GM18508 (cell line): ENCODE data around the gene VAV3.
A peak's percentile ranks its signal among the peaks of the same experiment; 100 is the strongest.

Source experiments
- ATAC-seq: cut with Tn5 transposase; IDR thresholded peaks from one replicate; pipeline ENCODE4 v1.9.1; 2021; ENCODE audit warnings: moderate number of reproducible peaks; ENCODE audit not compliant: insufficient read depth, unreplicated experiment

Gene VAV3

DNA sequence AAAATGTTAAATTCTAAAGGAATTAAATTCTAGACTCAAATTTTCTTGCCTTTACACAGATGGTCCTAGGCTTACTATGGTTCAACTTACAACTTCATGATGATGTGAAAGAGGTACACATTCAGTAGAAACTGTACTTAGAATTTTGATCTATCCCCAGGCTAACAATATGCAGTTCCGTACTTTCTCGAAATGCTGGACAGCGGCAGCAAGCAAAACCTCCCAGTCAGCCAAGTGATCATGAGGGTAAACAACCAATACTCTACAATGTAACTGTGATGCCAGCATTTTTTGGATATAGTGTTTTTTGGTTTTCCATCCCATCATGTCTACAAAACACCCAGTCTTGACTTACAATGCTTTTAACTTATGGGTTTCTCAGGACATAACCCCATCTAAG lies 25.7 kb downstream of the VAV3 start:
- no peak for ATAC-seq

GRCh38 chr1:107936498-107937481 lies 28.2 kb downstream of the VAV3 start:
- peak; percentile 32 for ATAC-seq

DNA sequence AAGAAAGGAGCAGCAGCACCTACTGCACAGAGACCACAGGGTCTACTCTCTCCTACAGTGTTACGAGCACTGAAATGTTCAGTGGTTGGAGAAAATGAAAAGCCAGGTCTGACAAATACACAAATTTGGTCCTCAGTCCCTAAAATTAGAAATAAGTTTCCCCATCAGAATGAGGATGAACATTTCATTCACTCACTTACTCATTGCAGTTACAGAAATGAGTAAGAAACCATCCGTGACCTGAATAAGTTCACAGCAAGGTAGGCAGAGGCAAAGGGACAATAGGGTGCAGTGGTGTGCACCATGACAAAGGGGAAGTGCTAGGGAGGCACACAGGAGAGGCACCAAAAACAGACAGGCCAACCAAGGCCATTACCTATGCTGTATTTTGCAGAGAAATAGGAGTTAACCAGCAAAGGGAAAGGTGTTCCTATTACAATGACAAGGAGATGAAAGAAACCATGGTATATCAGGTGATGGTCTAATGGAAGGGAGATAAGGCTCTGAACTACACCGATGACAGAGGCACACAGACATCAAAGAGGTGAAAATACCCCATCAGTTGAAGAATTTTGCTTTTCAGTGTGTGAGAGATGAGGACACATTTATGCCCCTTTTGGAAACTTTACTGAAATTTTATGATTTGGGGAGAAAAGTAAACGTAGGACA lies 29.4 kb downstream of the VAV3 start:
- peak; percentile 89 for ATAC-seq

GRCh38 chr1:107934578-107934977 lies 30.4 kb downstream of the VAV3 start:
- ATAC-seq, result no peak

DNA sequence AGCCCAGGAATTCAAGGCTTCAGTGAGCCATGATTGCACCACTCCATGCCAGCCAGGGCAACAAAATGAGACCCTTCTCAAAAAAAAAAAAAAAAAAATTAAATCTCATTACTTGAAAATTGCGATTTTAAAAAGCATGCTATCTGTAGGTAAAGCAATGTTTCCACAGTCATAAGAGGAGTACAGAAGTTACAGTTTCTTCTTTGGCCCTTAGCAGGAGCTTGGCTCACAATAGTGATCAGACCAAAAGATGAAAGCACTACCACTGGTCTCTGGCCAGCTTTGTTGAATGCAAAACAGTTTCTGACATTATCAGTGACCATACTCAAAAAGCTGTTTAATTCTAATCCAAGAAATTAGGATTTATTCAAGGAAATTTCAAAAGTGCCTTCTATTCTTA lies 31.2 kb downstream of the VAV3 start:
- no peak for ATAC-seq

- no peak for ATAC-seq
Observed at GRCh38 chr1:107930292-107930691, 34.7 kb downstream of the VAV3 start.

DNA sequence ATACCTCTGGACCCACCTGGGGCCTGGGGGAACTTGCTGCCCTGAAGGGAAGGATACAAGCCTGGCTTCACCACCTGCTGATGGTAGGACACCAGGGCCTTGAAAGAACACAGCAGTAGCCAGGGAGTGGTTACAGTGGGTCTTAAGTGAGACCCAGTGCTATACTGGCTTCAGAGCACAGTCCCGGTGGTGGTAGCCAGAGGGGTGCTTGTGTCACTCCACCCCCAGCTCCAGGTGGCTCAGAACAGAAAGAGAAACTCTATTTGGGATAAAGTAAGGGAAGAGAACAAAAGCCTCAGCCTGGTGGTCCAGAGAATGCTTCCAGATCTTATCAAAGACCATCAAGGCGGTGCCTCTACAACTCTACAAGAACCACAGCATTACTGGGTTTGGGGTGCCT lies 37.2 kb downstream of the VAV3 start:
- ATAC-seq, result no peak

DNA sequence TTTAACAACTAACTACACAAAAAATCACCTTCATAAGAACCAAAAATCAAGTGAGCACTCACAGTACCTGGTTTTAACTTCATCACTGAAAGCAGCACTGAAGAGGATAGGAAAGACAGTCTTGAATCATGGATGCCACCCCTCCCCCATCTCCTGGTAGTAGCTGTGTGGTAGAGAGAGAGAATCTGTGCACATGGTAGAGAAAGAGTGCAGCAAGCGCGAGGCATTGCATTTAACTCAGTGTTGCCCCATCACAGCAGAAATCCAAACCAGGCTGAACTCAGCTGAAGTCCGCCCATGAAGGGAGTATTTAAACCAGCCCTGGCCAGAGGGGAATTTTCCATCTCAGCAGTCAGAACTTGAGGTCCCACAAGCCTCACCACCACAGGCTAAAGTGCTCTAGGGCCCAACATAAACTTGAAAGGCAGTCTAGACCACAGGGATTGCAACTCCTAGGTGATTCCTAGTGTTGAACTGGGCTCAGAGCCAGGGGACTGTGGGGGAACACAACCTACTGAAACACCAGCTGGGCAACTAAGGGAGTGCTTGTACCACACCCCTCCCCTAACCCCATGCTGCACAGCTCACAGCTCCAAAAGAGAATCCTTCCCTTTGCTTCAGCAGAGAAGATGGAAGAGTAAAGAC lies 38.4 kb downstream of the VAV3 start:
- ATAC-seq, result no peak

DNA sequence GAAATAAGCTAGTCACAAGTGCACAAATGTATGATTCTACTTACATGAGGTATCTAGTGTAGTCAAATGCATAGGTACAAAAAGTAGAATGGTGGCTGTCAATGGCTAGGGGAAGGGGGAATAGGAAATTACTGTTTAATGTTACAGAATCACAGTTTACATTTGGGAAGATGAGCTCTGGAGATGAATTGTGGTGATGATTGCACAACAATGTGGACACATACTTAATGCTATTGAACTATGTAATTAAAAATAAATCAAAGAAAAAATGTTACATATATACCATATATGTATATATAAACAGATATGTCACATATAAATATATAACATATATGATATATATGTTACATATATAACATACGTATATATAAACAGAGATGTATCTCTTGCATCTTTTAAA lies 39.4 kb downstream of the VAV3 start:
- no peak for ATAC-seq

GRCh38 chr1:107920999-107921398 lies 44.0 kb downstream of the VAV3 start:
- ATAC-seq, result no peak

- no peak for ATAC-seq
Observed at GRCh38 chr1:107920561-107920960, 44.4 kb downstream of the VAV3 start.

DNA sequence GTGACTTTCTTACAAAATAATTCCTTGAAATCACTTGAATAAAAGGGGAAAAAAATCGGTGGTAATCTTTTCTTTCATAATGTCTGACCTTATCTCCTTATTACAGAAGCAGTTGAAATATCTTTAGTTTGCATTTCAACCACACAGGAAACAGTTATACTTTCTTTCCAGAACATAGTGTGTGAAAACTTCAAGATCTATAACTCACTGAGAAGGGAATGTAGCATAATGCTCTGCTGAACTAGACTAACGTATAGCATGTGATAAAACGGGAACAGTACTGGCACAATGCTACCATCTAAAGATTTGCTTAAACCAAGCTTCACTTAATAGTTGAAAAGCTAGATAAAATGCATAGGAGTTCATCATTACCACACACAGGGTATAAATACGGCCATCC lies 45.0 kb downstream of the VAV3 start:
- no peak for ATAC-seq

DNA sequence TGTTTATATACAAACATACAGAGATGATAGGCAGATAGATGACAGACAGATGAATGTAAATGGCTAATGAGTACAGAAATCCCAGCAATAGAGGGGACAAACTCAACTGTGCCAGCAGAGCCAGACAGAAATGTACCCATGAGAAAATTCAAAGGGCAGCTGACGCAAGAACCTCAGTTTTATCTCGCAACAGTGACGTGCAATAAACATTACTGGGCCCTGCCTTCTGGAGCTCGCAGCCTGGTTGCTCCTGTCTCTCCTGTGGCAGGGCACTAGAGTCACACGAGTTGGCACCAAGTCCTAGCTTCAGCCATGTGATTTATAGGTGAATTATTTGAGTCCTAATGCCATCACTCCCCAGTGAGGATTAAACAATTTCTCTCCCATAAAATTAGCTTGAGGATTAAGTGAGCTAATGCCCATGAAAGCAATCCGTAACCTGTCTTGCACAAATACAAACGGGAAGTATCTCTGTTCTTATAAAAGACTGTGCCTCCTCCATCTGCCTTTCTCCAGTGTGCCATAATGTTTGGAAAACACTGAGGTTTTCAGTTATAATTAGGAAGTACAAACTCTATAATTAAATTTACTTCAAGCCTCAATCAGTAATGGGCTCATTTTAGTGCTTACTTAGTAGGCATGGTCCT lies 50.7 kb downstream of the VAV3 start:
- ATAC-seq, result no peak

DNA sequence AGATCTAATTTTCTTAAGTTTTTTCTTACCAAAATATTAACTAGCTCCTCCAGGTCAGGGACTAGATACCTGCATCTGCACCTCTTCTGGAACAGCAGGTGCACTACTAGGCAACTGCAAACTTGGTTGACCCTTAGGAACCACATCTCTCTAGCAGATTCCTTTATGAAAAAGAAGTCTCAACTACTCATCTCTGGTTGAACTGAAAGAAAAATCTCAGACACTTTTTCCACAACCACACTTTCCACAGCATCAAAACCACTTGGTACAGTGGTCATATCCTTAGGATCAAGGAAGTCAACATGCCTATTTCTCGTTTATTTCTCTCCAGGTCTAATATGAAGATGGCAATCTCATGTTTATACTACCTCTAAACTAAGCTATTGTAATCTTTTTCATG lies 52.3 kb downstream of the VAV3 start:
- ATAC-seq, result no peak

DNA sequence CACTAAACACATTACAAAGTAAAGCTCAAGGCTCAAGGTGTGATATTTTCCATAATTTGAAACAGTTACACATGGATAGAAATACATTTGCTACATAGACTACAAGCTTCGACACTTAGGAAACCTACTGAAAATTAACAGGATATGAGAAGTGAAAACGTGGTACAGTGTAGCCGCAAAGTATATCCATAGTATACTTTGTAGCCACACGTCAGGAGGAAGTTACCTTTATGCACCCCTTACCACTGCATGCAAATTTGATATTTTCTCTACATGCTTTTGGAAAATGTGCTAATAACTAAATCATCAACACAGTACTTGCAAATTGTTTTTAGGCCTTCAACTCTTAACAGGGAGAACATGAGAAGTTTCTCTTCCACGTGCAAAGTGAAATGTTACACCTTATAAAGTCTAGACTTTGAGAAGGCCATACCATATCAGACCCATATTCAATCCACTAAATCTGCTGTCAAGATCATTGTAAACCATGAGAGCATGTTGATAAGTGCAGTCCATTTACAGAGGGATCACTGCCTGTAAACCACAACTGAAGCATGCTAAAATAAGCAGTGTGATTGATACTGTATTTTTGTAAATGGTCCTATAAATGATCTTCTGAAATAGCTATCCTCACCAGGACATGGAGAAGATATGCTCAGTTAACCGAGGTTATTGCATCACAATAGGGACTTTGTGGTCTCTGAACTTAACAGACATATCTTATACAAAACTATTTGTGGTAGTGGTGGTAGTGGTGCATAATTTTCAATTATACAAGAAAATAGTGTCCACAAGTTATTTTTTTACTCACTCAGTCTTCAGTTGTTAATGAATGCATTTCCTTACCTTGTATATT lies 64.7 kb downstream of the VAV3 start:
- ATAC-seq, result no peak

GRCh38 chr1:107899655-107900054 lies 65.3 kb downstream of the VAV3 start:
- no peak for ATAC-seq

- ATAC-seq, result no peak
Observed at GRCh38 chr1:107897438-107898345, 67.3 kb downstream of the VAV3 start.

DNA sequence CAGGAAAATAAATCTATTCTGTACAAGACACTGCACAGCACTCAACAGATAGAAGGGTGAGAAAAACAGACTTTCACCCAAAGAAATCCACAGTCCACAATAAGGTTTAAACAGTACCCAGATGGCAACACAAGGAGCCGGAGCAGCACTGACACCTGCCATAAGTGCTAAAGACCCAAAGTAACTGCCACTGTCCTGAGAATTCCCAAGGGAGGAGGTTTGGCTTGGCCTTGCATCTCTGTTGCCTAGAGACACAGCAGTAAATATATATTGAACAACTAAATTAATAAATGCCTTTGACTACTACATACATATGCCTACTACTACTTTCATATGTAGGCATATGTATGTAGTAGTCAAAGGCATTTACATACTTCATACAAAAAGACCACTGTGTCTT lies 68.0 kb downstream of the VAV3 start:
- no peak for ATAC-seq

DNA sequence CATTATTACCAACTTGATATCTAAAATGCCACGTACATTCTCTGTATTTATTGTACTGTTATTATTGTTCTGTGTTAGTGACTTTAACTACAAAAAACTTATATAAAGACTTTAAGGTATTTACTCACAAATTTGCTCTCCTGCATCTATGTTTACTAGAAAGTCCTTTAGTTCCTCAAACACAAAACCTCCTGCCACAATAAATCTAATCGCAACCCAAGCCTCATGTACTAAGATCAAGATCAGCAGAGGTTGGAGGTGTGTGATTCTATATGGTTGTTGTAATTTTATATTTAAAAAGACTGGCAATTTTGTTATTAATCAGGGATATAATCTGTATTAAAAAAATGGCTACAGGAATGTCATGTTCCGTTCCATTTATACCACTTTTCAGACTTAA lies 68.6 kb downstream of the VAV3 start:
- no peak for ATAC-seq
